ENCODE measurements around the gene GPSM3. TPM values are rescaled to one million over a fixed set of nuclear protein-coding genes. Genes with fewer than 3 reads are reported as not detected.

Gene GPSM3
- total RNA-seq, 1 donor from 2014 or later: 16.2 TPM

DNA sequence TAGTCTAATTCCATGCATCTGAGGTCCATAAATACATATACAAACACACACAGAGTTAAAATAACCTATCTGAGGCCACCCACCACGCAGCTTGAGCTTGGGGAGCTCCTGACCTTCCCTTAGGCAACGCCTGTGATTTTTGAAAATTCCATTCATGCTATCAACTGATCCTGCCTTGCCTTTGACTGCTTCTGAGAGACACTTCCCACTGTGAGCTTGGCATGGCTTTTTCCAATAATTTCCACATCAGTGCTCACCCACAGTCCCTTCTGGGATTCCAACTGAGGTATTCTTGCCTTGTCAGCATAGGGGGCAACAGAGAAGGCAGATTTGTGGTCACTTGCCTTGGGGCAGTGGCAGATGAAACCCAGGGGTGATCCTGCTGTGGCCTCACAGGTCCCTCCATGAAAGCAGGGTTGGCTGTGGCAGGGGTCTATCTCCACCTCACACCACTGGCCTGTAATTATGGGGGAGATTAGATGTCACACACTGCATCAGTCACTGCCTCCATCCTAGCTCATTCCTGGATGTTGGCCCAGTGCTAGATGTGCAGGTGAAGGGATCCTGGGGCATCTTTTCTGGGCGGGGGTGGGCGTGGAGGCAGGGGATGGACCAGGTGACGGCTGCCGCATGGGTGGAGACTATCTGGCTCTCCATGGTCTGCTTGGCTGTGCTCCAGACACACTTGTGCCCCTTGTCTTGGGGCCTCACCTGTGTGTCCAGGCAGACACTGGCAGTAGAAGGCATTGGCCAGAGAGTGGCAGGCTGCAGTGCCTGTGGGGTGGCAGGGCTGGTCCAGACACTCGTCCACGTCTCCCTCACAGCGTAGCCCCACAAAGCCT lies 11.2 kb upstream of the GPSM3 start:
- no peak for DNase-seq (ENCODE audit: extremely low spot score in 2 of 2)
- TF ChIP-seq POLR2A (IDR thresholded peaks at IDR 0.05) (no peak), POLR2AphosphoS5 (IDR thresholded peaks at IDR 0.05; ENCODE audit: insufficient read depth in 1 of 2, low read depth in 1 of 2) (no peak)
- TF ChIP-seq, protein P1, sequence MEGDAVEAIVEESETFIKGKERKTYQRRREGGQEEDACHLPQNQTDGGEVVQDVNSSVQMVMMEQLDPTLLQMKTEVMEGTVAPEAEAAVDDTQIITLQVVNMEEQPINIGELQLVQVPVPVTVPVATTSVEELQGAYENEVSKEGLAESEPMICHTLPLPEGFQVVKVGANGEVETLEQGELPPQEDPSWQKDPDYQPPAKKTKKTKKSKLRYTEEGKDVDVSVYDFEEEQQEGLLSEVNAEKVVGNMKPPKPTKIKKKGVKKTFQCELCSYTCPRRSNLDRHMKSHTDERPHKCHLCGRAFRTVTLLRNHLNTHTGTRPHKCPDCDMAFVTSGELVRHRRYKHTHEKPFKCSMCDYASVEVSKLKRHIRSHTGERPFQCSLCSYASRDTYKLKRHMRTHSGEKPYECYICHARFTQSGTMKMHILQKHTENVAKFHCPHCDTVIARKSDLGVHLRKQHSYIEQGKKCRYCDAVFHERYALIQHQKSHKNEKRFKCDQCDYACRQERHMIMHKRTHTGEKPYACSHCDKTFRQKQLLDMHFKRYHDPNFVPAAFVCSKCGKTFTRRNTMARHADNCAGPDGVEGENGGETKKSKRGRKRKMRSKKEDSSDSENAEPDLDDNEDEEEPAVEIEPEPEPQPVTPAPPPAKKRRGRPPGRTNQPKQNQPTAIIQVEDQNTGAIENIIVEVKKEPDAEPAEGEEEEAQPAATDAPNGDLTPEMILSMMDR (IDR thresholded peaks at IDR 0.05): no peak
- no peaks in the 10 kb centered on the region for H3K9me3 ChIP-seq
- no peaks in the 10 kb centered on the region for H3K4me1 ChIP-seq
- no peaks in the 10 kb centered on the region for H3K36me3 ChIP-seq
- intact Hi-C loops (cut with DNase I): no loop called here
- no peak overlapping the region for H3K27ac ChIP-seq
- H3K4me3 ChIP-seq: no peak overlapping the region
- no peaks in the 10 kb centered on the region for H3K27me3 ChIP-seq

DNA sequence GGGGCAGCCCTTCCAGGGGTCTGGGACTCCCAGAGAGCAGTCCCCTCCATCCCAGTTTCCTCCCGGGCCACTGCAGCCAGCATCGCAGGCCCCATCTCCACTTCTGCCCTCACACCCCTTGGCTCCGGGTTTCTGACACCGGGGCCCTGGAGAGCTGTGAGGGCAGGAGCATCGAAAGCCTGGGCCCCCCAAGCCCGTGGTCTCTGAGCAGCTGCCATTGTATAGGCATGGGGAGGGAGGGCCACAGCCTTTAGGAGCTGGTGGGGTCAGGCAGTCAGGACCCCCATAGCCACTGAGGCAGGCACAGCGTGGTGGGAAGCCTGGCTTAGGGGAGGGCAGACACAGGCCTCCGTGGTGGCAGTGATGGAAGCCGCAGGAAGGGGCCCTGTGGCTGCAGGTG lies 9.7 kb upstream of the GPSM3 start:
- Histone ChIP-seq H3K36me3 (no peaks in the 10 kb centered on the region), H3K27me3 (no peaks in the 10 kb centered on the region), H3K9me3 (no peaks in the 10 kb centered on the region), H3K27ac (no peak overlapping the region), H3K4me1 (peaks cover 2% of the 10 kb centered on the region), H3K4me3 (no peak overlapping the region)
- intact Hi-C loops (cut with DNase I): no loop called here
- no peak for DNase-seq (ENCODE audit: extremely low spot score in 2 of 2)
- TF ChIP-seq POLR2AphosphoS5 (IDR thresholded peaks at IDR 0.05; ENCODE audit: insufficient read depth in 1 of 2, low read depth in 1 of 2) (no peak), POLR2A (IDR thresholded peaks at IDR 0.05) (no peak)
- TF ChIP-seq, protein P1 (IDR thresholded peaks at IDR 0.05): no peak

DNA sequence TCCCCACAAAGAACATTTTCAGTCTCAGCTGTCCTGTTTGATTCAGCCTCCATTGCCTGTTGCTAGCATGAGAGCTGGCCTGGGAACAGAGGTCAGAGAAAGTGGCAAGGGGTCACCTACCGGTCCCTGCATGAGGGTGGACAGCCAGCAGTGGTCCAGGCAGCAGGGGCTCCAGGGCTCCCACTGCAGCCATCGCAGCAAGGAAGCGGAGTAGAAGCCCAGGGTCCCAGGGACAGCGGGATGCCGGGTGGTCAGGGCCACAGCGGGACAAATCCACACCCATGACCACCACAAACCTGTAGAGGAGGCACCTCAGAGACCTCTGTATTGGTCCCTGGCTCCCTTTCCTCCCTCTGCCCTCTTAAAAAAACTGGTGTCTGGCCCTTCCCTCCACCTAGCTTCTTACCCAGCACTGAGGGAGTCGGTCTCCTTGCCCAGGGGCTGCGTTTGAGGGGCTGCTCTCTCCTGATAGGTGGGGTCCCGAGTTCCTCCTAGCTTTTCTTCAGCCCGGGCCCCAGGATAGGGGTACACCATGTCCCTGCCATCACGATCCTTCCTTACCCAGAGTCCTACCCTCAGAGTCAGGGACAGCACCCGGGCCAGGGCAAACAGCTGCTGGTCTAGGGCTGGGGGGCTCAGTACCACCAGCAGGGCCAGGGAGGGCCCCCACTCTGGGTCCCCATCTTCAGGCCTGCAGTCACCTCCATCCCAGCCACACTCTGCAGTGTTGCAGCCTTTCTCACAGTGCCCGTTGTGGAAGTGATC lies 8.4 kb upstream of the GPSM3 start:
- no peaks in the 10 kb centered on the region for H3K9me3 ChIP-seq
- no peak overlapping the region for H3K4me3 ChIP-seq
- intact Hi-C loops (cut with DNase I): no loop called here
- H3K4me1 ChIP-seq: peaks cover 12% of the 10 kb centered on the region
- DNase-seq (ENCODE audit: extremely low spot score in 2 of 2): no peak
- H3K27me3 ChIP-seq: no peaks in the 10 kb centered on the region
- TF ChIP-seq POLR2AphosphoS5 (IDR thresholded peaks at IDR 0.05; ENCODE audit: insufficient read depth in 1 of 2, low read depth in 1 of 2) (no peak), POLR2A (IDR thresholded peaks at IDR 0.05) (no peak)
- TF ChIP-seq, protein P1 (IDR thresholded peaks at IDR 0.05): no peak
- H3K36me3 ChIP-seq: no peaks in the 10 kb centered on the region
- no peak overlapping the region for H3K27ac ChIP-seq

DNA sequence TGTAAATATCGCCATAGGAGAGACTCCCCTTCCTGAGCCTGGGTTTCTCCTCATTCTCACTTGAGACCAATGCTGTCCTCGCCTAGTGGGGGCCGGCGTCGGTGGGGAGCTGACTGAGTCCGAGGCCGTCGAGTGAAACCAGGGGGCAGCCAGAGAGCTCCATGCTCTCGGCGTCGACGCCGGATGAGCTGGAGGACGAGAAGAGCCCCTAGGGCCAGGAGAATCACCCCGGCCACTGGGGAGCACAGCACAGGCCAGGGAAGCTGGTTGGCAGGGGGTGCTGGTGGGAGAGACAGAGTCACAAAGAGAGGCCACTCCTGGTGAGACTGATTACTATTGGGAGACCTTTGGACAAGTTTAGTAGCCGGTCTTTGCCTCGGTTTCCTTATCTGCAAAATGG lies 6.4 kb upstream of the GPSM3 start:
- DNase-seq (ENCODE audit: extremely low spot score in 2 of 2): no peak
- intact Hi-C loops (cut with DNase I): loop anchor here (5.0 kb wide), 1 partner anchor 82 kb away; no protein-coding TSS in a partner anchor
- H3K4me1 ChIP-seq: peaks cover 21% of the 10 kb centered on the region
- TF ChIP-seq POLR2A (IDR thresholded peaks at IDR 0.05): no peak
- no peak for TF ChIP-seq POLR2AphosphoS5 (IDR thresholded peaks at IDR 0.05; ENCODE audit: insufficient read depth in 1 of 2, low read depth in 1 of 2)
- TF ChIP-seq, protein P1 (IDR thresholded peaks at IDR 0.05): no peak
- H3K9me3 ChIP-seq: no peaks in the 10 kb centered on the region
- no peak overlapping the region for H3K4me3 ChIP-seq
- no peaks in the 10 kb centered on the region for H3K27me3 ChIP-seq
- no peaks in the 10 kb centered on the region for H3K36me3 ChIP-seq
- no peak overlapping the region for H3K27ac ChIP-seq

Data from vagina (tissue), 2 donors.